Bone marrow (tissue), 2 donors: Measurements from ENCODE around the gene TMED1.
A peak's percentile ranks its signal among the peaks of the same experiment; 100 is the strongest.

Source experiments
- DNase-seq, 2 donors: peaks; one replicate each; lab custom pipeline; 2025; lab: John Stamatoyannopoulos, UW

TMED1 gene

DNA sequence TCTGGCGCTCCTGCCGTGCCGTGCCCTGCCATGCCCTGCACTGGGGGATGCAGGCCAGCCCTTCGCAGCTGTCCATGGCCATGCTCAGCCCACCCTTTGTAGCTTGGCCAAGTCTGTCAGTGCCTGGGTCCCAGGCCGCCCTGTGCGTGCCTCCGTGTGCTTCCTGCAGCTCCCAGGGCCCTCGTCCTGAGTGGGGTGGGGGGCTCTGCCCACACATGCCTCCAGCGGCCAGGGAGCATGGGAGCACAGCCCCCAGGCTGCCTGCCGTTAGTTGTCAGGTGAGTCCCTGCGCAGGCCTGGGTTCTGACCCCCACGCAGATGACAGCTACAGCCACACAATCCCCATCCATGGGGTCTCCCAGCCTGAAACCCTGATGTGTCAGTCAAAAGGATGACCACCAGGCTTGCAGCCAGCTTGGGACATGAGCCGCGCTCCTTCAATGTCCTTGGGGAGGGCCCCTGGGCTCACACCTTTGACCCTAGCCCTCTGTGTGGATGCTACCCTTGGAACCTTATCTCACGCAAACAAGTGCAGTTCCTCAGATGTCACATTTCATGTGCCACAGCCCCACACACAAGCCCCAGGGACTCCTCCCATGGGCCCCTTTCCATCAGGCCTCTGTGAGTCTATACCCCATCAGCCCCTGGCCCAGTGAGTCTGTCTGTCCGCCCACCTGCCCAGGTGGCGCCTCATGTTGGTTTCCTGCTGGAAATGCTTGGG lies 24.5 kb downstream of the TMED1 start:
- DNase-seq: no peak

GRCh38 chr19:10809651-10810285 lies 26.2 kb downstream of the TMED1 start:
- peak in 1 of 2 donors; percentile 54 for DNase-seq

- DNase-seq: no peak
Observed at GRCh38 chr19:10808937-10809649, 26.9 kb downstream of the TMED1 start.

- DNase-seq: no peak
Observed at GRCh38 chr19:10805758-10806247, 30.2 kb downstream of the TMED1 start.

DNA sequence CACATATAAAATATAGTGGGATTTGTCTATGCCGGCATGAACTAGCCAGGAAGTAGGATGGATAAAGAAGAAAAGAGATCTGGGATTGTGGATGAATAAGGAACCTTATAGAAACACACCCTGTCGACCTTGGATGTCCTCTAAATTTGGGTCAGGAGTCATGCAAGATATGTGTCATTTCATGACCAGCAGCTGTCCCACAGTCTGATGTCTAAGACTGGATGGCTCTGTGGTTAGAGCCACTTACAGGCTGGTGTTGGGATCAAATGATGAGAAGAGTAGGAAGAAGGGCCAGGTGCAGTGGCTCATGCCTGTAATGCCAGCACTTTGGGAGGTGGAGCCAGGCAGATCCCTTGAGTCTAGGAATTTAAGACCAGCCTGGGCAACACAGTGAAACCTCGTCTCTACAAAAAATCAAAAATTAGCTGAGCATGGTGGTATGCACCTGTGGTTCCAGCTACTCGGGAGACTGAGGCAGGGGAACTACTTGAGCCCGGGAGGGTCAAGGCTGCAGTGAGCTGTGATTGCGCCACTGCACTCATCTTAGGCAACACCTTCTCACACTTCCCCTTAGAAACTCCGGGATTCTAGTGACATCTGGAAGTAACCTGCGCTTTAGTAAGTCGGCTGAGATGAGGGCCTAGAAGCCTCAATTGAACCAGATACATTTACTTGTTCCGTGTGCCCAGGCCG lies 30.8 kb downstream of the TMED1 start:
- DNase-seq: peak in 1 of 2 donors; percentile 3

DNA sequence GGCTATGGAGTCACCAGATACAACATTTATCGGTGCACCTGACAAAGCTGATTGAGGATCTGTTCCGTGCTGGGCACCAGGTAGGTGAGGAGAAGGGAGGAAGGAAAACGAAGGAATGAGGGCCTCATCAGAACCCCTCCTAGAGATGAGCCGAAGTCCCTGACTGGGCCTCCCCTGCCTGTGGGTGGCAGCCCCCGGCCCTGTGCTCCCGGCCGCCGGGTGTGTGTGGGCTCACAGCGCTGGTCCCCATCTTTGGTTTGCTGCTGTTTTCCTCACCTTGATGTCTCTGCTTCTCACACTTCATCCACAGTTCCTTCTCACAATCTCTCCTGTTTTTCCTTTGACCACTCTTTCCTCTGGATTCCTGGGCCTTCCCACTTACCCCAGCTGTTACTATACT lies 32.8 kb downstream of the TMED1 start:
- no peak for DNase-seq

DNA sequence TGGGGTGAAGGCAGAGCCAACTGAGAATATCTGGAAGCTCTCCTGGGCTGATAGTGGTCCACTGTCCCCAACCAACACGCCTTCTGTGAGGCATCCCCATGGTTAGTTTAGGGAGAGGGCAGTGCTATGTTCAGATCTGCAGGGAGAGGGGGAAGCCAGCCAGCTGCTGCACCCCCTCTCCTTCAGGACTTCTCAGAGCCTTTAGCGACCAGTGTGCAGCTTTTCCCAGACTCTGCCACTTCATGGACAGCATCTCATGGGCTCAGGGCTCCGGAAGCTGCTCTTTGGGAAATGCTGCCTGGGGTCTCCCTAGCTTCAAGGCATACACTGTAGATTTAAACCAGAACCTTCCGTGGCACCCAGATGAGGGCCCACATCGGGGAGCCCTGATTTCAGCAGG lies 33.5 kb downstream of the TMED1 start:
- DNase-seq: no peak

GRCh38 chr19:10800488-10800887 lies 35.5 kb downstream of the TMED1 start:
- DNase-seq: no peak

DNA sequence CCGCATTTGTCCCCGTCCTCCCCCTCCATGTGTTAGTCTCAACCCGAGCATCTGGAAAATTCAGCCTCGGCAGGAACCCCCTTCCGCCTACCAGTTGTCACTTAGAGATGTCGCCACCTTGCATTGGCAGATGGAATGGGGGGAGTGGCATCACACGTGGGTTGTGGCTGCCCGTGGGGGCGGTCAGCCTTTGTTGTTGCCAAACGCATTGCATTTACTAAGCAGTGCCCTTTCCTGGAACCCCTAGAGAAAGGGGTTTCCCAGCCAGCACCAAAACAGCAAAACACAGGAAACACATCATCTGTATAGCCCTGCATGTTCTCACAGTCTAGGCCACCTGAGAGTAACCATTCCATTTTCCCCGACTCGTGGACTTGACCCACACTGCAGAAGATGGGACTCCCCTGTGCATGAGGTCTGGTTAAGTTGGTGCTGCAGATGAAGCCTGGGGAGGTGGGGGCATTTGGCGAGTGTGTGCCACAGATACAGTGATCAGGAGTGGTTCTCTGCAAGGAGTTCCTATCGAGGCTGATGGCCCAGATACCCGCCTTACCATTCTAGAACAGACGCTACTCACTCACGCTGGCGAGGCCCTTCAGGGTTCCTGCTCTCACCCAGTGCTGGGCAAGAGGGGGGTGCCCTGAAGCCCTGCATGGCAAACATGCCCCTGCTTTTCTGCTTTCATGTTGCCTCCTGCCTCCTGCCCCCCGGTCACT lies 38.3 kb downstream of the TMED1 start:
- DNase-seq: no peak

DNA sequence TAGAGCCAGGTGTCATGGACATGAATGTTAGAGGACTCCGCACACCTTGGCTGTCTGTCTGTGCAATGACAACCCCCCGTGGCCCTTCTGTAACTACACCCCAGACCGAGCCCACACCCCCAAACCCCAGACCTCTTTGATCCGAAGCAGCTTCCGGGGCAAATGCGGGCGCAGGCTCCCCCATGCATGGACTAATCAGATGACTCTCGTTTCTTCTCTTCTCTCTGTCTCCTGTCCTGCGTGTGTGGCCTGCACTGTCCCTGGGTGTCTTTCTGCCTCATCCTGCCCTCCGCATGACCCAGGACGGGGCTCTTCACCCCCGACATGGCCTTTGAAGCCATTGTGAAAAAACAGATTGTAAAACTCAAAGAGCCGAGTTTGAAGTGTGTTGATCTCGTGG lies 38.9 kb downstream of the TMED1 start:
- no peak for DNase-seq

GRCh38 chr19:10796653-10797052 lies 39.4 kb downstream of the TMED1 start:
- no peak for DNase-seq

- no peak for DNase-seq
Observed at GRCh38 chr19:10789866-10790265, 46.1 kb downstream of the TMED1 start.

DNA sequence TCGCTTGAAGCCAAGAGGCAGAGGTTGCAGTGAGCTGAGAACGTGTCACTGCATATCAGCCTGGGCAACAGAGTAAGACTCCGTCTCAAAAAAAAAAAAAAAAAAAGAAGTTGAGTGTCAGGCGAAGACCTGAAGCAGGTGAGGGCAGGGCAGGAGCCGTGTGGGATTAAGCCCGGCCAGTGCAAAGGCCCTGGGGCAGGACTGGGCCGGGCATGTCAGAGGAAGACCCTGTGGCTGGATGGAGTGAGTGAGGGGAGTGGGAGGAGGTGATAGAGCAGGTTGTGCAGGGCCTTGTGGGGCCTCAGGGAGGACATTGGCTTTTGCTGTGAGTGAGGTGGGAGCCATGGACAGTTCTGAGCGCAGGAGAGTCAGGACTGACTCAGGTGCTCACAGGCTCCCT lies 47.9 kb downstream of the TMED1 start:
- no peak for DNase-seq

DNA sequence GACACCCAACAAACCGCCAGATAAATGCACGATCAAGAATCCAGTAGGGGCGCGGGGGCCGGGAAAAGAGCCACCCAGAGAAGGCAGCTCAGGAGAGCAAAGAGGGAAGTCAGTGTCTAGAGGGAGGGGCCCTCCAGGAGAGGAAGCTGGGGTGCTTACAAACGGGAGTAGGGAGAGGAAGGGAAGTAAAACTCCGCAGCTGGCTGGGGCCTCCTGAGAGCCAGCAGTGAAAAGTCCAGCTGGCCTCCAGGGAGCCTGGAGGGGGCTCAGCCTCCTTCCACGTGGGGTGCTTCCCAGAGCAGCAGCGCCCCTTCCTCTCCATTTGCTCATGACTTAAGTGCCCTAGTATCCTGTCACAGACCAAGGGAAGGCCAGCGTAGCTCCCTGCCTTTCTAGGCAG lies 51.8 kb downstream of the TMED1 start:
- DNase-seq: peak; percentile 16 to 21

DNA sequence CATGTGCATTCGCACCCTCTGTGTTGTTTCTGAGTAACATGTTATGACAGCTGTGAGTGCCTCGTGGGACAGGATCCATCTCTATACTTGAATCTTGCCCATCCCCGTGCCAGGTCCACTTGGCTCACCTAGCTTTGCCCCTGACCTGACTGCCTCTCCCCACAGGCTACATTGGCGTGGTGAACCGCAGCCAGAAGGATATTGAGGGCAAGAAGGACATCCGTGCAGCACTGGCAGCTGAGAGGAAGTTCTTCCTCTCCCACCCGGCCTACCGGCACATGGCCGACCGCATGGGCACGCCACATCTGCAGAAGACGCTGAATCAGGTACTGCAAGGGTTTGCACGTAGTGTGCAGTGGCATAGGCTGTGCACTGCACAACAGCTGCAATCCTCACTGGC lies 53.2 kb downstream of the TMED1 start:
- DNase-seq: no peak
